CD4-positive, alpha-beta T cell (primary cell): ENCODE data around the gene COBL. TPM values are rescaled to one million over a fixed set of nuclear protein-coding genes. Genes with fewer than 3 reads are reported as not detected.

Experiments used
- ATAC-seq: fragments of 200-7000 bp; cut with Tn5 transposase; one replicate; pipeline ENCODE4 v1.10.0; 2022; ENCODE audit warnings: mild to moderate bottlenecking; ENCODE audit not compliant: poor library complexity
- CTCF ChIA-PET: fragments of 350-600 bp; sonication (Branson Sonifier 250); formaldehyde crosslinking; loops from one replicate; lab custom pipeline; 2021; ENCODE audit warnings: antibody characterized with exemption, inconsistent platforms; lab: Charles Lee
- POLR2A ChIA-PET: fragments of 350-600 bp; sonication (Branson Sonifier 250); formaldehyde crosslinking; loops from one replicate; lab custom pipeline; 2021; ENCODE audit warnings: antibody characterized with exemption, inconsistent platforms; lab: Charles Lee
- DNase-seq, 14 experiments: peaks; one replicate each; pipeline ENCODE4 v3.0.0-alpha.2; 2013 to 2020; ENCODE audit warnings: mixed read lengths in 2 of 14
- H3K27ac ChIP-seq, 2 donors: one replicate each; pipeline versions ENCODE4 v1.5.1 to v1.7.0; 2013; ENCODE audit warnings: low read length in 2 of 2, low read depth in 1 of 2, mild to moderate bottlenecking in 1 of 2
- H3K27me3 ChIP-seq, 2 experiments: 1 replicate in 1 of 2; 2 replicates in 1 of 2; pipeline versions ENCODE4 v1.6.1 to v1.7.0; 2013; ENCODE audit warnings: low read length in 2 of 2, control low read depth in 1 of 2, mild to moderate bottlenecking in 1 of 2, moderate library complexity in 1 of 2; ENCODE audit not compliant: insufficient read depth in 2 of 2, control insufficient read depth in 1 of 2
- H3K36me3 ChIP-seq: one replicate; pipeline ENCODE4 v1.6.1; 2013; ENCODE audit warnings: low read length, control low read depth; ENCODE audit not compliant: insufficient read depth
- H3K4me1 ChIP-seq: one replicate; pipeline ENCODE4 v1.6.1; 2013; ENCODE audit warnings: low read length, control low read depth; ENCODE audit not compliant: insufficient read depth
- H3K4me3 ChIP-seq: one replicate; pipeline ENCODE4 v1.5.1; 2013; ENCODE audit warnings: mild to moderate bottlenecking, low read length, moderate library complexity
- H3K9me3 ChIP-seq, 2 experiments: 1 replicate in 1 of 2; 2 replicates in 1 of 2; pipeline versions ENCODE4 v1.6.1 to v1.7.0; 2013; ENCODE audit warnings: low read length in 2 of 2, mild to moderate bottlenecking in 2 of 2, control low read depth in 1 of 2, moderate library complexity in 1 of 2; ENCODE audit not compliant: control insufficient read depth in 1 of 2, insufficient read depth in 1 of 2
- H3K27ac Mint-ChIP-seq: one replicate; pipeline ENCODE4 v1.8.0; 2020; ENCODE audit warnings: mixed read lengths
- H3K27me3 Mint-ChIP-seq: one replicate; pipeline ENCODE4 v1.8.0; 2021; ENCODE audit warnings: mixed read lengths
- H3K36me3 Mint-ChIP-seq: one replicate; pipeline ENCODE4 v1.8.0; 2021; ENCODE audit warnings: low read depth, mixed read lengths
- H3K4me1 Mint-ChIP-seq: one replicate; pipeline ENCODE4 v1.8.0; 2021; ENCODE audit warnings: low read depth, mixed read lengths
- H3K4me3 Mint-ChIP-seq: one replicate; pipeline ENCODE4 v1.8.0; 2020; ENCODE audit warnings: mild to moderate bottlenecking, mixed read lengths
- H3K9me3 Mint-ChIP-seq: one replicate; pipeline ENCODE4 v1.8.0; 2020; ENCODE audit warnings: mixed read lengths
- intact Hi-C, 2 experiments: fragments of 100-400 bp; cut with DNase I in 1 of 2; cut with micrococcal nuclease in 1 of 2; formaldehyde crosslinking; loops; one replicate each; pipeline versions ENCODE4 v1.15.1 to v1.9.0; 2023 to 2025; cut with DNase I, micrococcal nuclease
- total RNA-seq, 174 experiments: library from RNA in 2 of 174; stranded (reverse) in 2 of 174; gene quantifications; one replicate each; pipeline ENCODE4 v1.2.3 and lab custom pipeline; 2021 to 2026
- TF ChIP-seq, protein P1 (sequence below): fragments of 200-600 bp; IDR thresholded peaks from one replicate; pipeline ENCODE4 v1.8.0; 2022; ENCODE audit warnings: antibody characterized with exemption, mild to moderate bottlenecking

Gene COBL
- total RNA-seq, 2 experiments from 2014 or later, result not detected

GRCh38 chr7:50976064-50976463, 340.5 kb downstream of the COBL start:
- ATAC-seq (no peak), DNase-seq (no peak)
- Mint-ChIP-seq H3K36me3 (no peaks in the 10 kb centered on the region), H3K4me1 (no peaks in the 10 kb centered on the region), H3K27me3 (peaks cover 13% of the 10 kb centered on the region), H3K9me3 (no peaks in the 10 kb centered on the region), H3K4me3 (no peak overlapping the region), H3K27ac (no peak overlapping the region)
- Histone ChIP-seq H3K4me3 (no peak overlapping the region), H3K4me1 (no peaks in the 10 kb centered on the region), H3K9me3 (peaks cover 4 to 5% of the 10 kb centered on the region in 2 experiments), H3K27me3 (no peaks in the 10 kb centered on the region), H3K27ac (no peak overlapping the region), H3K36me3 (no peaks in the 10 kb centered on the region)
- TF ChIP-seq, protein P1, sequence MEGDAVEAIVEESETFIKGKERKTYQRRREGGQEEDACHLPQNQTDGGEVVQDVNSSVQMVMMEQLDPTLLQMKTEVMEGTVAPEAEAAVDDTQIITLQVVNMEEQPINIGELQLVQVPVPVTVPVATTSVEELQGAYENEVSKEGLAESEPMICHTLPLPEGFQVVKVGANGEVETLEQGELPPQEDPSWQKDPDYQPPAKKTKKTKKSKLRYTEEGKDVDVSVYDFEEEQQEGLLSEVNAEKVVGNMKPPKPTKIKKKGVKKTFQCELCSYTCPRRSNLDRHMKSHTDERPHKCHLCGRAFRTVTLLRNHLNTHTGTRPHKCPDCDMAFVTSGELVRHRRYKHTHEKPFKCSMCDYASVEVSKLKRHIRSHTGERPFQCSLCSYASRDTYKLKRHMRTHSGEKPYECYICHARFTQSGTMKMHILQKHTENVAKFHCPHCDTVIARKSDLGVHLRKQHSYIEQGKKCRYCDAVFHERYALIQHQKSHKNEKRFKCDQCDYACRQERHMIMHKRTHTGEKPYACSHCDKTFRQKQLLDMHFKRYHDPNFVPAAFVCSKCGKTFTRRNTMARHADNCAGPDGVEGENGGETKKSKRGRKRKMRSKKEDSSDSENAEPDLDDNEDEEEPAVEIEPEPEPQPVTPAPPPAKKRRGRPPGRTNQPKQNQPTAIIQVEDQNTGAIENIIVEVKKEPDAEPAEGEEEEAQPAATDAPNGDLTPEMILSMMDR, result no peak
- ChIA-PET CTCF (no interaction called here), POLR2A (no interaction called here)
- intact Hi-C loops, result no loop called here

GRCh38 chr7:50974240-50974639, 342.4 kb downstream of the COBL start:
- Mint-ChIP-seq H3K4me3 (no peak overlapping the region), H3K27ac (no peak overlapping the region), H3K4me1 (no peaks in the 10 kb centered on the region), H3K9me3 (no peaks in the 10 kb centered on the region), H3K36me3 (no peaks in the 10 kb centered on the region), H3K27me3 (peaks cover 13% of the 10 kb centered on the region)
- Histone ChIP-seq H3K27ac (no peak overlapping the region), H3K36me3 (no peaks in the 10 kb centered on the region), H3K9me3 (peaks cover 4 to 5% of the 10 kb centered on the region in 2 experiments), H3K27me3 (no peaks in the 10 kb centered on the region), H3K4me3 (no peak overlapping the region), H3K4me1 (no peaks in the 10 kb centered on the region)
- CTCF ChIA-PET, result no interaction called here
- POLR2A ChIA-PET, result no interaction called here
- TF ChIP-seq, protein P1, result no peak
- intact Hi-C loops, result no loop called here
- no peak for DNase-seq
- no peak for ATAC-seq

DNA sequence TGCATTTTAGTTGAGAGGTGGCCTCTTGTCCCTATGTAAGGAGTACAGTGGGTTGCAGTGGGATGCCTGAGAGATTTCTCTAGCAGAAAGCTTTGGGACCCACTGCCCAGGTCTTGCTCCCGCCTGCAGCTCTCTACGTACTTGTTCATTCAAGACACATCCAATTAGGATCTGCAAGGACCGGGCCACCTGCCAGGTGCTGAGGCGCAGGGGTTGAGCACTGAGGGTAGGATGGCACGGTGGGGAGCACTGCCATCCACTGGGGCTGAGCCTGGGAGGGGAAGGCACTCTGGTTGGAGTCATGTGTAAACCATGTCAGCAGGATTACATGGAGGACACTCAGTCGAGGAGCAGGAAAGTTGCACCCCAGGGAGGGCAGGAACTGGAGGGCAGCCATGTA, 342.8 kb downstream of the COBL start:
- ChIA-PET CTCF (no interaction called here), POLR2A (no interaction called here)
- TF ChIP-seq, protein P1, result no peak
- no peaks in the 10 kb centered on the region for H3K9me3 Mint-ChIP-seq
- H3K27me3 ChIP-seq, result no peaks in the 10 kb centered on the region
- no peaks in the 10 kb centered on the region for H3K36me3 Mint-ChIP-seq
- H3K4me3 ChIP-seq, result no peak overlapping the region
- DNase-seq (no peak), ATAC-seq (no peak)
- H3K9me3 ChIP-seq, result peaks cover 3 to 4% of the 10 kb centered on the region in 2 experiments
- no peak overlapping the region for H3K27ac Mint-ChIP-seq
- H3K27me3 Mint-ChIP-seq, result peaks cover 13% of the 10 kb centered on the region
- H3K27ac ChIP-seq, result no peak overlapping the region
- H3K36me3 ChIP-seq, result no peaks in the 10 kb centered on the region
- H3K4me1 ChIP-seq, result no peaks in the 10 kb centered on the region
- H3K4me1 Mint-ChIP-seq, result no peaks in the 10 kb centered on the region
- no peak overlapping the region for H3K4me3 Mint-ChIP-seq
- intact Hi-C loops, result no loop called here
